ENCODE measurements around the gene HOOK1.

HOOK1 gene

DNA sequence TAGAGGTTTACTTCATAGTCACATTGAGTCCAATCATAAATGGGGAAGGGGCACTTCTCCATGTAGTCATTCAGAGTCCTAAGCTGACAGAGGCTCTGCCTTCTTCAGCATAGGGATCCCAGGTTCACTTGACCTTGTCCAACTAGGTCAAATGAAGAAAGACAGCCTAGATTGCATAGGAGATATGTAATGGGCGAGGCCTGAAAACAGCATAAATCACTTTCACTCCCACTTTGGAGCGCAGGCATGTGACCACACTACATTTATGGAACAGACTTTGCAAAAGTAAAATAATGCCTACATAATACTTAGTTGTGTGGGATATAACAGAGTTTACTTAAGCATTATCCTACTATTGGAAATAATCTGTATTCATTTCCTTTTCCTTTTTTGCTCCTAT, 51.7 kb downstream of the HOOK1 start:
- no peak overlapping the region for H3K4me3 ChIP-seq (replicated peaks in 1 of 2; ENCODE audit: low read depth in 2 of 2, low read length in 2 of 2)
- DNase-seq (ENCODE audit: low read depth in 2 of 2) = no peak
- TF ChIP-seq, protein P1, sequence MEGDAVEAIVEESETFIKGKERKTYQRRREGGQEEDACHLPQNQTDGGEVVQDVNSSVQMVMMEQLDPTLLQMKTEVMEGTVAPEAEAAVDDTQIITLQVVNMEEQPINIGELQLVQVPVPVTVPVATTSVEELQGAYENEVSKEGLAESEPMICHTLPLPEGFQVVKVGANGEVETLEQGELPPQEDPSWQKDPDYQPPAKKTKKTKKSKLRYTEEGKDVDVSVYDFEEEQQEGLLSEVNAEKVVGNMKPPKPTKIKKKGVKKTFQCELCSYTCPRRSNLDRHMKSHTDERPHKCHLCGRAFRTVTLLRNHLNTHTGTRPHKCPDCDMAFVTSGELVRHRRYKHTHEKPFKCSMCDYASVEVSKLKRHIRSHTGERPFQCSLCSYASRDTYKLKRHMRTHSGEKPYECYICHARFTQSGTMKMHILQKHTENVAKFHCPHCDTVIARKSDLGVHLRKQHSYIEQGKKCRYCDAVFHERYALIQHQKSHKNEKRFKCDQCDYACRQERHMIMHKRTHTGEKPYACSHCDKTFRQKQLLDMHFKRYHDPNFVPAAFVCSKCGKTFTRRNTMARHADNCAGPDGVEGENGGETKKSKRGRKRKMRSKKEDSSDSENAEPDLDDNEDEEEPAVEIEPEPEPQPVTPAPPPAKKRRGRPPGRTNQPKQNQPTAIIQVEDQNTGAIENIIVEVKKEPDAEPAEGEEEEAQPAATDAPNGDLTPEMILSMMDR (IDR thresholded peaks at IDR 0.05; ENCODE audit: low read depth, low read length) = no peak

- TF ChIP-seq, protein P1 (IDR thresholded peaks at IDR 0.05; ENCODE audit: low read depth, low read length) = no peak
- no peak for DNase-seq (ENCODE audit: low read depth in 2 of 2)
- no peak overlapping the region for H3K4me3 ChIP-seq (replicated peaks in 1 of 2; ENCODE audit: low read depth in 2 of 2, low read length in 2 of 2)
Observed at GRCh38 chr1:59871746-59872145, 57.0 kb downstream of the HOOK1 start.

GRCh38 chr1:59877108-59877682, 62.4 kb downstream of the HOOK1 start:
- no peak for DNase-seq (ENCODE audit: low read depth in 2 of 2)
- TF ChIP-seq, protein P1 (IDR thresholded peaks at IDR 0.05; ENCODE audit: low read depth, low read length) = no peak
- no peak overlapping the region for H3K4me3 ChIP-seq (replicated peaks in 1 of 2; ENCODE audit: low read depth in 2 of 2, low read length in 2 of 2)

- TF ChIP-seq, protein P1 (IDR thresholded peaks at IDR 0.05; ENCODE audit: low read depth, low read length) = no peak
Observed at GRCh38 chr1:59878370-59878769, 63.6 kb downstream of the HOOK1 start.

DNA sequence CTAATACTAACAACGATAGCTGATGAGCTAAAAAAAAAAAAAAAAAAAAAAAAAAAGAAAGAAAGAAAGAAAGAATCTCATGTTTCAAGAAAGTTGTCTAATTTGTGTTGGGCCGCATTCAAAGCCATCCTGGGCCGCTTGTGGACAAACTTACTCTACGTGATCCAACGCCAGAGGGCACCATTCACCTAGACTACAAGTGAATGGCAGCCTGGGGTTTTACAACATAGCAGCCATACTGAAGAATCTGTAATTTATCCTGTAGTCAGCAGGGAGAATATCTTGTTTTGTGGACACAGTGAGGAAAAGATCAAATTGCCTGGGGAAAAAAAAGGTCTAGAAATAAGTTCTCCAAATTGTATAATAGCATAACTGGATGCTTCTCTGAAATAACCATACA, 64.8 kb downstream of the HOOK1 start:
- DNase-seq (ENCODE audit: low read depth in 2 of 2) = peak; percentile 80 to 88
- TF ChIP-seq, protein P1 (IDR thresholded peaks at IDR 0.05; ENCODE audit: low read depth, low read length) = peak; percentile 52
- no peak overlapping the region for H3K4me3 ChIP-seq (replicated peaks in 1 of 2; ENCODE audit: low read depth in 2 of 2, low read length in 2 of 2)

More at GRCh38 chr1:59878370-59878769, 63.6 kb downstream of the HOOK1 start:
- H3K4me3 ChIP-seq (replicated peaks in 1 of 2; ENCODE audit: low read depth in 2 of 2, low read length in 2 of 2) = no peak overlapping the region
- DNase-seq (ENCODE audit: low read depth in 2 of 2) = no peak

GRCh38 chr1:59879996-59880505, 65.3 kb downstream of the HOOK1 start:
- TF ChIP-seq, protein P1 (IDR thresholded peaks at IDR 0.05; ENCODE audit: low read depth, low read length) = no peak
- DNase-seq (ENCODE audit: low read depth in 2 of 2) = peak; percentile 23 to 36
- H3K4me3 ChIP-seq (replicated peaks in 1 of 2; ENCODE audit: low read depth in 2 of 2, low read length in 2 of 2) = no peak overlapping the region

GRCh38 chr1:59880735-59881134, 66.0 kb downstream of the HOOK1 start:
- no peak overlapping the region for H3K4me3 ChIP-seq (replicated peaks in 1 of 2; ENCODE audit: low read depth in 2 of 2, low read length in 2 of 2)
- DNase-seq (ENCODE audit: low read depth in 2 of 2) = peak; percentile 49 to 63
- TF ChIP-seq, protein P1 (IDR thresholded peaks at IDR 0.05; ENCODE audit: low read depth, low read length) = no peak

All from cardiac fibroblast (primary cell).